H9 (cell line): ENCODE results near the gene CD72. TPM values are rescaled to one million over a fixed set of nuclear protein-coding genes. Genes with fewer than 3 reads are reported as not detected.
A peak's percentile ranks its signal among the peaks of the same experiment; 100 is the strongest.

ENCODE experiments used
- DNase-seq: peaks from one replicate; pipeline ENCODE4 v3.0.0-alpha.2; 2017
- H2AFZ ChIP-seq: one replicate; pipeline ENCODE4 v1.6.1; 2013; ENCODE audit warnings: mild to moderate bottlenecking, low read length, control low read depth, moderate library complexity
- H2AK5ac ChIP-seq: 2 replicates; pipeline ENCODE4 v1.6.1; 2013; ENCODE audit warnings: low read length, control low read depth, mixed read lengths; ENCODE audit not compliant: insufficient read length
- H2BK120ac ChIP-seq: one replicate; pipeline ENCODE4 v1.6.1; 2013; ENCODE audit warnings: low read depth, mild to moderate bottlenecking, low read length, control low read depth, inconsistent platforms; ENCODE audit not compliant: poor library complexity, severe bottlenecking
- H2BK12ac ChIP-seq: 2 replicates; pipeline ENCODE4 v1.6.1; 2013; ENCODE audit warnings: low read length, control low read depth, mixed read lengths, low read depth; ENCODE audit not compliant: insufficient read length
- H2BK15ac ChIP-seq: 2 replicates; pipeline ENCODE4 v1.6.1; 2013; ENCODE audit warnings: low read depth, low read length, control low read depth
- H2BK20ac ChIP-seq: one replicate; pipeline ENCODE4 v1.6.1; 2013; ENCODE audit warnings: low read depth, mild to moderate bottlenecking, low read length, control low read depth, inconsistent platforms; ENCODE audit not compliant: poor library complexity, severe bottlenecking
- H2BK5ac ChIP-seq: 2 replicates; pipeline ENCODE4 v1.6.1; 2013; ENCODE audit warnings: low read length, control low read depth, mixed read lengths; ENCODE audit not compliant: insufficient read length
- H3K14ac ChIP-seq: 2 replicates; pipeline ENCODE4 v1.6.1; 2013; ENCODE audit warnings: low read length, control low read depth; ENCODE audit not compliant: insufficient read depth
- H3K18ac ChIP-seq: 2 replicates; pipeline ENCODE4 v1.6.1; 2013; ENCODE audit warnings: low read depth, mild to moderate bottlenecking, mixed read lengths, low read length, control low read depth; ENCODE audit not compliant: insufficient read length
- H3K23ac ChIP-seq: 2 replicates; pipeline ENCODE4 v1.6.1; 2013; ENCODE audit warnings: low read length, control low read depth, mixed read lengths, low read depth; ENCODE audit not compliant: insufficient read length
- H3K23me2 ChIP-seq: 2 replicates; pipeline ENCODE4 v1.6.1; 2013; ENCODE audit warnings: low read depth, mild to moderate bottlenecking, mixed read lengths, low read length, control low read depth; ENCODE audit not compliant: insufficient read length, poor library complexity, severe bottlenecking
- H3K27ac ChIP-seq: 2 replicates; pipeline ENCODE4 v1.5.1; 2013; ENCODE audit warnings: low read length, control low read depth, mixed read lengths, low read depth; ENCODE audit not compliant: insufficient read length
- H3K27me3 ChIP-seq: 2 replicates; pipeline ENCODE4 v1.6.1; 2013; ENCODE audit warnings: low read length, control low read depth, inconsistent platforms; ENCODE audit not compliant: insufficient read depth
- H3K4ac ChIP-seq: 2 replicates; pipeline ENCODE4 v1.6.1; 2013; ENCODE audit warnings: low read depth, mild to moderate bottlenecking, control low read depth, inconsistent platforms, low read length, moderate library complexity
- H3K4me1 ChIP-seq: 2 replicates; pipeline ENCODE4 v1.6.1; 2013; ENCODE audit warnings: low read length, control low read depth, inconsistent platforms; ENCODE audit not compliant: insufficient read depth
- H3K4me2 ChIP-seq: 2 replicates; pipeline ENCODE4 v1.6.1; 2013; ENCODE audit warnings: low read length, control low read depth, mixed read lengths; ENCODE audit not compliant: insufficient read length, insufficient read depth
- H3K56ac ChIP-seq: 2 replicates; pipeline ENCODE4 v1.6.1; 2013; ENCODE audit warnings: low read depth, mild to moderate bottlenecking, mixed read lengths, low read length, control low read depth; ENCODE audit not compliant: insufficient read length
- H3K79me1 ChIP-seq: 2 replicates; pipeline ENCODE4 v1.6.1; 2013; ENCODE audit warnings: low read depth, mild to moderate bottlenecking, moderate library complexity, low read length, control low read depth, inconsistent platforms; ENCODE audit not compliant: insufficient read depth, poor library complexity, severe bottlenecking
- H3K79me2 ChIP-seq: 2 replicates; pipeline ENCODE4 v1.6.1; 2013; ENCODE audit warnings: low read length, control low read depth, inconsistent platforms; ENCODE audit not compliant: insufficient read depth
- H3K9ac ChIP-seq: 2 replicates; pipeline ENCODE4 v1.6.1; 2013; ENCODE audit warnings: low read length, control low read depth, mixed read lengths; ENCODE audit not compliant: insufficient read length; ENCODE audit errors: extremely low read depth
- H3K9me3 ChIP-seq: one replicate; pipeline ENCODE4 v1.6.1; 2013; ENCODE audit warnings: low read depth, low read length, inconsistent platforms; ENCODE audit not compliant: control insufficient read depth
- H3T11ph ChIP-seq: one replicate; pipeline ENCODE4 v1.6.1; 2013; ENCODE audit warnings: mild to moderate bottlenecking, low read length, control low read depth, inconsistent platforms
- H4K20me1 ChIP-seq: one replicate; pipeline ENCODE4 v1.6.1; 2013; ENCODE audit not compliant: control insufficient read depth, insufficient read length, insufficient read depth
- H4K5ac ChIP-seq: 2 replicates; pipeline ENCODE4 v1.6.1; 2013; ENCODE audit warnings: low read depth, mild to moderate bottlenecking, mixed read lengths, low read length, control low read depth; ENCODE audit not compliant: insufficient read length
- H4K8ac ChIP-seq: replicated peaks from 2 replicates; pipeline ENCODE4 v1.6.1; 2013; ENCODE audit warnings: low read length, control low read depth, mixed read lengths, low read depth; ENCODE audit not compliant: insufficient read length
- H4K91ac ChIP-seq: 2 replicates; pipeline ENCODE4 v1.6.1; 2013; ENCODE audit warnings: low read depth, mild to moderate bottlenecking, moderate library complexity, mixed read lengths, low read length, control low read depth; ENCODE audit not compliant: insufficient read length
- H3K27ac Mint-ChIP-seq, 3 experiments: 2 replicates in 2 of 3; 3 replicates in 1 of 3; pipeline ENCODE4 v1.8.0; 2020 to 2021; ENCODE audit warnings: mixed read lengths in 3 of 3, mild to moderate bottlenecking in 1 of 3, moderate library complexity in 1 of 3
- H3K27me3 Mint-ChIP-seq: 2 replicates; pipeline ENCODE4 v1.8.0; 2021; ENCODE audit warnings: low read depth, mild to moderate bottlenecking, moderate library complexity, mixed read lengths
- H3K36me3 Mint-ChIP-seq, 3 experiments: 2 replicates in 2 of 3; 3 replicates in 1 of 3; pipeline ENCODE4 v1.8.0; 2020 to 2021; ENCODE audit warnings: low read depth in 3 of 3, mixed read lengths in 3 of 3; ENCODE audit not compliant: insufficient read depth in 1 of 3
- H3K4me1 Mint-ChIP-seq, 2 experiments: 2 replicates each; pipeline ENCODE4 v1.8.0; 2020; ENCODE audit warnings: mixed read lengths in 2 of 2
- H3K4me3 Mint-ChIP-seq, 2 experiments: 2 replicates in 1 of 2; 3 replicates in 1 of 2; pipeline ENCODE4 v1.8.0; 2020 to 2021; ENCODE audit warnings: mild to moderate bottlenecking in 2 of 2, mixed read lengths in 2 of 2, moderate library complexity in 1 of 2
- H3K9me3 Mint-ChIP-seq, 2 experiments: 2 replicates in 1 of 2; 3 replicates in 1 of 2; pipeline ENCODE4 v1.8.0; 2020; ENCODE audit warnings: mild to moderate bottlenecking in 2 of 2, mixed read lengths in 2 of 2, moderate library complexity in 1 of 2
- CTCF ChIP-seq: fragments of 200-600 bp; sonication (generic); conservative IDR thresholded peaks from 3 replicates; pipeline ENCODE4 v1.8.0; 2021; ENCODE audit warnings: antibody characterized with exemption, mild to moderate bottlenecking
- WGBS: extraction: QIAGEN DNeasy Blood & Tissue Kit; methylation state at CpG from one replicate; pipeline ENCODE4 v1.1.7; 2013; ENCODE audit warnings: missing lambda C conversion rate, low lambda C conversion rate, mixed read lengths; ENCODE audit not compliant: insufficient read length; ENCODE audit errors: extremely low coverage; 5-methylcytosine and 5-hydroxymethylcytosine counted together
- total RNA-seq: library from RNA; stranded (reverse); gene quantifications from 2 replicates; pipeline ENCODE4 v1.2.1, GENCODE V29; 2021

The CD72 gene
- total RNA-seq, 1 experiment from 2014 or later, result 3.9 TPM

- no peak overlapping the region for H3K56ac ChIP-seq
- H2BK15ac ChIP-seq, result no peak overlapping the region; the same call in 1 of the 2 replicates
- no peak overlapping the region for H3K27ac ChIP-seq
- no CpG with 5 or more reads among the region's 1 CpG for WGBS
- H3K79me1 ChIP-seq, result no peaks in the 10 kb centered on the region
- Mint-ChIP-seq H3K27me3 (peaks cover 9% of the 10 kb centered on the region), H3K27ac (no peak overlapping the region), H3K36me3 (peaks cover 14 to 23% (median 18%) of the 10 kb centered on the region in 3 experiments; a peak in 6 of 7 replicates), H3K4me3 (peak overlapping the region in 1 of 2 experiments; percentile 63; a peak in 1 of 5 replicates), H3K9me3 (no peaks in the 10 kb centered on the region), H3K4me1 (peaks cover 21 to 31% of the 10 kb centered on the region in 2 experiments)
- no peak overlapping the region for H3K14ac ChIP-seq
- no peak overlapping the region for H3K18ac ChIP-seq
- no peak overlapping the region for H2BK120ac ChIP-seq
- no peak overlapping the region for H3K9ac ChIP-seq
- H4K91ac ChIP-seq, result no peak overlapping the region
- no peak overlapping the region for H3K23ac ChIP-seq
- no peak overlapping the region for H3K4me2 ChIP-seq
- H2BK5ac ChIP-seq, result no peak overlapping the region
- no peak overlapping the region for H4K8ac ChIP-seq
- no peak overlapping the region for H3K4ac ChIP-seq
- H3K23me2 ChIP-seq, result peaks cover 8% of the 10 kb centered on the region
- no peak overlapping the region for H2BK20ac ChIP-seq
- H3K9me3 ChIP-seq, result no peaks in the 10 kb centered on the region
- TF ChIP-seq CTCF, result no peak
- no peaks in the 10 kb centered on the region for H4K20me1 ChIP-seq
- no peak overlapping the region for H2AK5ac ChIP-seq
- DNase-seq, result no peak
- H3K79me2 ChIP-seq, result no peaks in the 10 kb centered on the region
- H3K4me1 ChIP-seq, result no peaks in the 10 kb centered on the region; the same call in 1 of the 2 replicates
- H2BK12ac ChIP-seq, result no peak overlapping the region
- no peak overlapping the region for H3T11ph ChIP-seq
- no peak overlapping the region for H2AFZ ChIP-seq
- H4K5ac ChIP-seq, result no peak overlapping the region
- H3K27me3 ChIP-seq, result no peaks in the 10 kb centered on the region
These were observed 47.8 kb upstream of the CD72 start for GRCh38 chr9:35666045-35666444.
